T1000 (cell line): Measurements from ENCODE around the gene MPO.

Source experiments
- DNase-seq: peaks from one replicate; lab custom pipeline; 2025; ENCODE audit warnings: mixed read lengths; lab: John Stamatoyannopoulos, UW

MPO gene

DNA sequence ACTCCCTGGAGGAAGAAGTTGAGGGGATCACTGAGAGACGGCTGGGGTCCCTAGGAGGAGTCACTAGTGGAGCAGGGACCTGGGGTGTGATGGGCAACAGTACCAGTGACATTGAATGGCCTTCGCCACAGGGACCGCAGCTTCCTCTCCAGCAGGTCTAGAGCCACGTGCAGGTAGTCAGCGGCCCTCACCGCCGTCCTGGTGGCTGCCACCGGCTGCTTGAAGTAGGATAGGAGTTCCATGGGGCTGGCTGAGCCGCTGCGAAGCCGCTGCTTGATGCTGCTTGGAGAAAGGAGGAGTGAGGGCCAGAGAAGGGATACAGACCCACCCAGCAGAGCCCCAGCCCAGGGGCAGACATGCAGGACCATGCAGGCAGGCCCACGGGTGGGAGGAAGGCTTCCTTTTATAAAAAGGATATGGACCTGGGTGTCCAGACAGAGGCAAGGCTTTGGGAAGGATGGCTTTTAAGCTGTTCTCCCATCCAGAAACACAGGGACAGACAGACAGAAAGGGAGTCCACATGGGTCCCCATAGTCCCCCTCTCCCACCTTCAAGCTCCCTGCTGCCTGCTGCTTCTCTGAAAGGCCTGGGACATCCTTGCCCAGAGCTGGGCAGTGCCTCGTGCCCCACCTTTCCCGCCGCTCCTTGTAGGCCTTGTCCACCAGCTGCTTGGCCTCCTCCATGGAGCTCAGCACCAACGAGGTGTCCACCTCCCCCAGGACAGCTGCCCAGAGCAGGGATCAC lies 827 bp downstream of the MPO start:
- DNase-seq = no peak

DNA sequence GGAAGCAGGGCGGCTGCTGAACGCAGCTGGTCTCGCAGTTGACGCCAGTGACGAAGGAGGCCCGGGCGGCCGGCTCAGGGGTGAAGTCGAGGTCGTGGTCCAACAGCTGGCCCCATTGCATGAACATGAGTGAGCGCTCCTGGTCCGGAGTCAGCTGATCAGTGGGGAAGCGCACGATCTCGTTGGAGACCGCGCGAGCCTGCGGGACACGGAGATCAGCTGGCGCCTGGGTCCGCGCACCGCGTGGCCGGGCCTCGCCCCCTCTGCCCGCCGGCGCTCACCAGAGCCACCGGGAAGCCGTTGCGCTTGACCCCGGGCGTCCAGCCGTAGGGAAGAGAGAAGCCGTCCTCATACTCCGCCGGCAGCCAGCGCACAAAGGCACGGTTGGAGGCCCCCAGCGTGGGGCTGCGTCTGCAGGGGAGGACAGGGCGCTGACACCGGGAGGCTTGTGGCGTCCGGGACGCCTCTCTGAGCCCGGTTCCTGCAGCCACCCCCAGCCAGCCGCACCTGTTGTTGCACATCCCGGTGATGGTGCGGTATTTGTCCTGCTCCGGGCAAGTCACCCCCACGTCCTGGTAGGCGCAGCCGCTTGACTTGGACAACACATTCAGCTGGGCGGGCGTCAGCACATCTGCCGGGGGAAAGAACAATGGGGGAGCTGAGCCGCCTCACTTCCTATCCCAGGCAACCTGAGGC lies 1.6 kb downstream of the MPO start:
- no peak for DNase-seq

- no peak for DNase-seq
These were observed 2.1 kb downstream of the MPO start for GRCh38 chr17:58278661-58279015.

- no peak for DNase-seq
These were observed 2.7 kb downstream of the MPO start for GRCh38 chr17:58277802-58278595.

DNA sequence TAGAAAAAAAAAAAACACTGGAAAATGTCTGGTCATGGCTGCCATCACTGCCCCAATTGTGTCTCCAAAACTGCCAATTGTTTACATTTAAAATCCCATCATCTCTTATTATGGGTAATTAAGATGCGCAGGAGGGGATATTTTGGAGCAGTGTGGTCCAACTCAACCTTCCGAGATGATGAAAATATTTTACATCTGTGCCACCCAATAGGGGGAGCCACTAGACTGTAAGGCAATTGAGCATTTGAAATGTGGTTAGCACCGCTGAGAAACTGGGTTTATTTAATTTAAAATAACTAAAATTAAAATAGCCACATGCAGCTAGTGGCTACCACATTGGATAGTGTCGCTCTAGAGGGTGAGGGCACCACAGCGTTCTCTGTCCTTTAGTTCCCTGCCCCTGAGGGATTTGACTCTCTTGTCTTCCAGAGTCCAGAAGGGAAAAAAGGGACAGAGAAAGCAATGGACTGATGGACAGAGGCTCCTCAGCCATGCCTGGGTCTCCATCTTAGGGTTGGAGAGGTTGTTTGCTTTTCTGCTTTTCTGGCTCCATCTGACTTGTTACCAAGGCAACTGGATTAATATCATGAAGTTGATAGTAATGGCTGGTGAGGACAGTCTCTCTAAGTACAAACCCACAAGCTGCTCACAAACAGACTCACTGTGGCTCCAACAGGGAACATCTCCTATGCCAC lies 3.5 kb downstream of the MPO start:
- DNase-seq = no peak

- no peak for DNase-seq
These were observed 4.3 kb downstream of the MPO start for GRCh38 chr17:58276423-58276822.

DNA sequence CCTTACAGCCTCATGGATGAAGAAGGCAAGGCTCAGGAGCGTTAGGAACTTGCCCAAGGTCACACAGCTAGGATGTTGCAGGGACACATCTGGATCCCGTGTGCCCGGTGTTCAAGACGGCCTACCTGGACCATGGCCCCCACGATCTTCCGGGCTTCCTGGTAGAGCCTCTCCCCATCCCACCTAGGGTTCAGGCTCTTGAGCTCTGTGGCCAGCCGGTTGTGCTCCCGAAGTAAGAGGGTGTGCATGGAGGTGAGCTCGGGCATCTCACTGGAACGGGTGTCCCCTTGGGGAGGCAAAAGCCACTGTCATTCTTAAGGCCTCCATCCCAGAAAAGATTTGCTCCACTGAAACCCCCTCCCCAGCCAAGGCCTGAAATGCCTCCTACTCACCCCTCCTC lies 5.3 kb downstream of the MPO start:
- no peak for DNase-seq

- no peak for DNase-seq
These were observed 7.2 kb downstream of the MPO start for GRCh38 chr17:58273453-58274104.

DNA sequence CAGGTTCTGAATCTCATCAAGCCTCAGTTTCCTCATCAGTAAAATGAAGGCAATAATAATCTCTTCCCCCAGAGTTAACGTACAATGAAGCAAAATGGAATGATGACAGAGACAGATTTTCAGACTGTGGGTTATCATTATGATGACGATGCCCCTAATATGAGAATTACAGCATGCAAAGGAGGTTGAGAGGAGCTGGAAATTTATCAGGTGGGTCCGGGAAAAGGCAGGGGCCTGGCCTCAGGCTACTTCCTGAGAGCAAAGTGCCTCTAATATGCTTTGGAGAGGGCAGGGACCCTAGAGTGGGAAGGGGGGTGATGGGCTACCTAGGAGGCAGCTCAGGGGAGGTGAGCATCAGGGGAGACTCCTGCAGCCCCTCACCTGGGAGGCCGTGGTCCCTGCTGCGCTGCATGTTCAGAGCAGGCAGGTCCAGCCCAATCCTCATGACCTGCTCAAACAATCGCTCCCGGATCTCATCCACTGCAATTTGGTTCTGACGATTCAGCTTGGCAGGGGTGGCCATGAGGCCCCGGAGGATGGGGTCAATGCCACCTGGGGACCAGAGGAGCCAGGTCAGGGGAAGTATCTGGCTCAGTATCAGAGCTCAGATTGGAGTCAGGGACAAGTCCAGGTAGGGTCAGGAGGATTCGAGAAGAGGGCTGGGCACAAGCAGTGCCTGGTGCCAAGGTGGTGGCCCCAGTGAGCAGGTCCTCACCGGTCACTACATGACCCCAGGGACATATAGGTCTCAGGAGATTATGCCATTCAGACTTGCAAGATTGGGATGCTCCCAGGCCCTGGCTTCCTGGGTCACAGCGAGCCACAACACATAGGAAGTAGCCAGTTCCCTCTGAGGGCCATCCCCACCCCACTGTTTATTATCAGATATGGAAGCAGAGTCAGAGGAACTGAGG lies 8.1 kb downstream of the MPO start:
- no peak for DNase-seq

DNA sequence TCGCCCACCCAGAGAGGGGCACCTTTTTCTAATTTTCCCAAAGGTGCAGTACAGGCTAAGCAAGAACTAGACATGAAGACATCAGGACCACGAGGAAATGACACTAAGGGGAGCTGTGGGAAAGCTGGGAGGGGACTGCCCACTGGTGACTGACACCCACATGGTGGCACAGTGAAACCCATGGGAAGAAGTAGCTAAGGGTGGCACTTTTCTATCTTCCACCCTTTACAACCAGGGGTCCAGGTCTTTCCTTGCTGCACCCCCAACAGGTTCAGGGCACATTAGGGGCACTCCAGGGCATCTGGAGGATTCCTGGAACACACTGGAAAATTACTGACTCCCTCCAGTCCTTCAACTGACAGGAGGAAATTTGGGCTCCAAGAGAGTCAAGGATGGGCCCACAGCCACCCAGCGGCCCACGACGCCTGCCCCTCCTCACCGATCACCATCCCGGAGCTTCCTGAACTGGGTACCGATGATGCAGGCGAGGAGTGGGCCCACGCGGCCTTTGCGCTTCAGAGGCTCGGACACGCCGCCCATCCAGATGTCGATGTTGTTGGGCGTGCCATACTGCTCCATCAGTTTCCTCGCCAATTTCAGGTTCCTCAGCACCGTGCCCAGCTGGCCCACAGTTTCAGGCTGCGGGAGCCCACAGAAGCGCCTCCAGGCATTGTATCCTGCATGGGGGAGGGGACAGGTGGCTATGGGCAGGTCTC lies 9.4 kb downstream of the MPO start:
- DNase-seq = no peak

DNA sequence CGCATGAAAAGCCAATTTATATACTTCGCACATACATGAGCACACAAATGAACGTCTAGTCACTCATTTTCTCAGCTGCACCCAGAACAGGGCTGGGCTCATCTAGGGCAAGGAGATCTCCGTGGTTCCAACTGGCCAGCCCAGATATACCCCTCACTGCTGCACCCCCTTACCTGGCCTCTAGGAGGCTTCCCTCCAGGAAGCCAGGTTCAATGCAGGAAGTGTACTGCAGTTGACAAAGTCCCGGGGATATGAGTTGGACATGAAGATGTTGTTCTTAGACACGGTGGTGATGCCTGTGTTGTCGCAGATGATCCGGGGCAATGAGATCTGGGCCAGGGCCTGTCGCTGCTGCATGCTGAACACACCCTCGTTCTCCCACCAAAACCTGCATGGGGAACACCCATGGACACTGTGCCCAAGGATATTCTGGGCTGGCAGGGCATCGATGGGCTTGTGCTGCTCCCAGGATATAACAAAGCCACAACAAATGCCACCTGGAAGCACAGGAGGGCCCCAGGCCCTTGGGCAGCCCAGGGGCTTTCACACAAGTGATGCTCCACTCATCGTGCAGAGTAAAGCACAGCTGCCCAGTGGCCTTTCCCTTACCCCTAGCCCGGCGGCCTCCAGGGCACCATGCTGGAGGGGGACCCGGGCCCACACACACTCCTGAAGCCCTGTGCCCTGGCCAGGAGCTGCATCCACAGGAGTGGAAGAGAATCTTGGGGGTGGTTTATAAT lies 10.1 kb downstream of the MPO start:
- no peak for DNase-seq

GRCh38 chr17:58269557-58270291 lies 11.0 kb downstream of the MPO start:
- DNase-seq = no peak

GRCh38 chr17:58268774-58269556 lies 11.8 kb downstream of the MPO start:
- DNase-seq = no peak

- no peak for DNase-seq
These were observed 12.4 kb downstream of the MPO start for GRCh38 chr17:58268326-58268725.

- DNase-seq = no peak
These were observed 13.1 kb downstream of the MPO start for GRCh38 chr17:58267347-58268324.
